ENCODE data around the gene FREY1. TPM values are rescaled to one million over a fixed set of nuclear protein-coding genes. Genes with fewer than 3 reads are reported as not detected.

FREY1 gene
- total and polyA plus RNA-seq, 2 of the 8 experiments (the other 6 are each of a cell fraction or from before 2014, with no cell fraction given) = 0.32 to 1.1 TPM

GRCh38 chr11:45906096-45906682, 882 bp downstream of the FREY1 start (continued):
- no peak for TF ChIP-seq CHD7 (IDR thresholded peaks at IDR 0.05; ENCODE audit: insufficient replicate concordance, low read length)
- TF ChIP-seq SAP30 (IDR thresholded peaks at IDR 0.05; ENCODE audit: insufficient read depth, insufficient replicate concordance, low read length) = no peak
- no peak for TF ChIP-seq BACH1 (IDR thresholded peaks at IDR 0.05; ENCODE audit: low read length)
- TF ChIP-seq EZH2 (IDR thresholded peaks at IDR 0.05; ENCODE audit: low read depth, low read length, severe bottlenecking) = no peak
- TF ChIP-seq CBX8 (IDR thresholded peaks at IDR 0.05; ENCODE audit: borderline replicate concordance, low read depth, low read length) = no peak
- TF ChIP-seq SP4 (IDR thresholded peaks at IDR 0.05; ENCODE audit: low read length) = no peak
- no peak for TF ChIP-seq SP2 (IDR thresholded peaks at IDR 0.05; ENCODE audit: low read length)
- no peak for TF ChIP-seq GTF2F1 (IDR thresholded peaks at IDR 0.05; ENCODE audit: borderline replicate concordance, low read depth, low read length)
